HepG2 (cell line): ENCODE measurements around the gene RARG. TPM values are rescaled to one million over a fixed set of nuclear protein-coding genes. Genes with fewer than 3 reads are reported as not detected.

ENCODE experiments used
- ATF7-NPFF ChIP-seq: sonication (generic); formaldehyde crosslinking; IDR thresholded peaks from 2 replicates; pipeline ENCODE4 v1.8.1; 2023; ENCODE audit warnings: mild to moderate bottlenecking, low read depth, missing genetic modification reagents, moderate library complexity
- CENPX ChIP-seq: sonication (generic); formaldehyde crosslinking; IDR thresholded peaks from 2 replicates; pipeline ENCODE4 v1.9.0; 2021; ENCODE audit warnings: mild to moderate bottlenecking, missing genetic modification reagents, moderate library complexity
- EED ChIP-seq: sonication (generic); formaldehyde crosslinking; IDR thresholded peaks from 2 replicates; pipeline ENCODE4 v1.5.0; 2020; ENCODE audit warnings: mild to moderate bottlenecking, missing genetic modification reagents
- ESRRA ChIP-seq: sonication (generic); formaldehyde crosslinking; IDR thresholded peaks from 2 replicates; pipeline ENCODE4 v1.5.1; 2020; ENCODE audit warnings: mild to moderate bottlenecking, low read depth, missing genetic modification reagents
- EZH2 ChIP-seq: conservative IDR thresholded peaks from 2 replicates; pipeline ENCODE4 v1.6.1; 2012; ENCODE audit warnings: mild to moderate bottlenecking, low read depth, low read length, moderate library complexity
- FOXC1 ChIP-seq: sonication (generic); formaldehyde crosslinking; IDR thresholded peaks from 2 replicates; pipeline ENCODE4 v1.8.0; 2022; ENCODE audit warnings: mild to moderate bottlenecking, missing genetic modification reagents, borderline replicate concordance
- GLI4 ChIP-seq: sonication (generic); formaldehyde crosslinking; IDR thresholded peaks from 2 replicates; pipeline ENCODE4 v1.5.1; 2020; ENCODE audit warnings: missing genetic modification reagents, mild to moderate bottlenecking, moderate library complexity, borderline replicate concordance
- GZF1 ChIP-seq: sonication (generic); formaldehyde crosslinking; IDR thresholded peaks from 2 replicates; pipeline ENCODE4 v1.5.1; 2020; ENCODE audit warnings: mild to moderate bottlenecking, missing genetic modification reagents
- HNRNPK ChIP-seq: fragments of 200-400 bp; formaldehyde crosslinking; IDR thresholded peaks from 2 replicates; pipeline ENCODE4 v1.6.1; 2018; ENCODE audit warnings: low read length, low read depth, moderate library complexity, mild to moderate bottlenecking; ENCODE audit not compliant: poor library complexity, severe bottlenecking
- HOXA5 ChIP-seq: sonication (generic); formaldehyde crosslinking; IDR thresholded peaks from 2 replicates; pipeline ENCODE4 v1.4.0; 2020; ENCODE audit warnings: missing genetic modification reagents
- KAT8 ChIP-seq: IDR thresholded peaks from 2 replicates; pipeline ENCODE4 v1.6.1; 2016; ENCODE audit warnings: missing genetic modification reagents, missing compliant biosample characterization
- MATR3 ChIP-seq: sonication (generic); formaldehyde crosslinking; IDR thresholded peaks from 2 replicates; pipeline ENCODE4 v1.4.0; 2020; ENCODE audit warnings: missing genetic modification reagents
- POLR2AphosphoS2 ChIP-seq: IDR thresholded peaks from 2 replicates; pipeline ENCODE4 v1.6.1; 2011; ENCODE audit warnings: low read depth, low read length, improper control_type of control experiment
- PTBP1 ChIP-seq: fragments of 200-400 bp; formaldehyde crosslinking; IDR thresholded peaks from 2 replicates; pipeline ENCODE4 v1.6.1; 2018; ENCODE audit warnings: low read length, low read depth; ENCODE audit not compliant: poor library complexity, severe bottlenecking
- RORA ChIP-seq: sonication (generic); formaldehyde crosslinking; IDR thresholded peaks from 2 replicates; pipeline ENCODE4 v1.5.0; 2020; ENCODE audit warnings: mild to moderate bottlenecking, missing genetic modification reagents, moderate library complexity
- SP4 ChIP-seq: sonication (generic); formaldehyde crosslinking; IDR thresholded peaks from 2 replicates; pipeline ENCODE4 v1.8.1; 2023; ENCODE audit warnings: mild to moderate bottlenecking, missing genetic modification reagents
- ZFX ChIP-seq: sonication (generic); formaldehyde crosslinking; IDR thresholded peaks from 2 replicates; pipeline ENCODE4 v1.4.0; 2020; ENCODE audit warnings: mild to moderate bottlenecking, low read depth, missing genetic modification reagents, moderate library complexity
- ZNF326 ChIP-seq: sonication (generic); formaldehyde crosslinking; IDR thresholded peaks from 2 replicates; pipeline ENCODE4 v1.4.0; 2020; ENCODE audit warnings: missing genetic modification reagents, borderline replicate concordance
- ZNF432 ChIP-seq: sonication (generic); formaldehyde crosslinking; IDR thresholded peaks from 2 replicates; pipeline ENCODE4 v1.5.0; 2020; ENCODE audit warnings: missing genetic modification reagents, mild to moderate bottlenecking, borderline replicate concordance
- ZNF609 ChIP-seq: sonication (generic); formaldehyde crosslinking; IDR thresholded peaks from 2 replicates; pipeline ENCODE4 v1.4.0; 2020; ENCODE audit warnings: mild to moderate bottlenecking, missing genetic modification reagents, borderline replicate concordance
- ZNF672 ChIP-seq: sonication (generic); formaldehyde crosslinking; IDR thresholded peaks from 2 replicates; pipeline ENCODE4 v1.8.1; 2022; ENCODE audit warnings: missing genetic modification reagents
- ZNF724P ChIP-seq: sonication (generic); formaldehyde crosslinking; IDR thresholded peaks from 2 replicates; pipeline ENCODE4 v1.8.0; 2022; ENCODE audit warnings: missing genetic modification reagents, borderline replicate concordance
- ZNF761 ChIP-seq: sonication (generic); formaldehyde crosslinking; conservative IDR thresholded peaks from 2 replicates; pipeline ENCODE4 v1.4.0; 2020; ENCODE audit warnings: mild to moderate bottlenecking, missing genetic modification reagents
- ZNF850 ChIP-seq: sonication (generic); formaldehyde crosslinking; conservative IDR thresholded peaks from 2 replicates; pipeline ENCODE4 v1.9.0; 2021; ENCODE audit warnings: mild to moderate bottlenecking, missing genetic modification reagents
- polyA plus RNA-seq, 8 experiments: library from polyadenylated mRNA; depleted of rRNA in 3 of 8; stranded (reverse) in 7 of 8; unstranded in 1 of 8; fragments of >200 nt; fragmentation: Illumina TruSeq in 4 of 8; extraction: Trizol in 4 of 8; gene quantifications; 2 replicates each; pipeline versions ENCODE4 v1.2.1 to v1.2.3, GENCODE V29; 2011 to 2016; ENCODE audit warnings: low read depth in 4 of 8, missing spikeins in 1 of 8, mixed read lengths in 1 of 8; ENCODE audit not compliant: insufficient read depth in 1 of 8
- total RNA-seq, 5 experiments: library from RNA; depleted of rRNA; stranded (reverse); fragments of >200 nt; fragmentation: Illumina TruSeq; extraction: Trizol; gene quantifications; 2 replicates each; pipeline ENCODE4 v1.2.3, GENCODE V29; 2016; ENCODE audit warnings: low read depth in 1 of 5
- TF ChIP-seq, protein P1 (sequence below): sonication (generic); formaldehyde crosslinking; IDR thresholded peaks from 2 replicates; pipeline ENCODE4 v1.5.0; 2020; ENCODE audit warnings: missing genetic modification reagents, mild to moderate bottlenecking, borderline replicate concordance

RARG gene
- total and polyA plus RNA-seq, 2 of the 13 experiments (the other 11 are each of a cell fraction or from before 2014, with no cell fraction given), result 0.77 to 1.5 TPM

DNA sequence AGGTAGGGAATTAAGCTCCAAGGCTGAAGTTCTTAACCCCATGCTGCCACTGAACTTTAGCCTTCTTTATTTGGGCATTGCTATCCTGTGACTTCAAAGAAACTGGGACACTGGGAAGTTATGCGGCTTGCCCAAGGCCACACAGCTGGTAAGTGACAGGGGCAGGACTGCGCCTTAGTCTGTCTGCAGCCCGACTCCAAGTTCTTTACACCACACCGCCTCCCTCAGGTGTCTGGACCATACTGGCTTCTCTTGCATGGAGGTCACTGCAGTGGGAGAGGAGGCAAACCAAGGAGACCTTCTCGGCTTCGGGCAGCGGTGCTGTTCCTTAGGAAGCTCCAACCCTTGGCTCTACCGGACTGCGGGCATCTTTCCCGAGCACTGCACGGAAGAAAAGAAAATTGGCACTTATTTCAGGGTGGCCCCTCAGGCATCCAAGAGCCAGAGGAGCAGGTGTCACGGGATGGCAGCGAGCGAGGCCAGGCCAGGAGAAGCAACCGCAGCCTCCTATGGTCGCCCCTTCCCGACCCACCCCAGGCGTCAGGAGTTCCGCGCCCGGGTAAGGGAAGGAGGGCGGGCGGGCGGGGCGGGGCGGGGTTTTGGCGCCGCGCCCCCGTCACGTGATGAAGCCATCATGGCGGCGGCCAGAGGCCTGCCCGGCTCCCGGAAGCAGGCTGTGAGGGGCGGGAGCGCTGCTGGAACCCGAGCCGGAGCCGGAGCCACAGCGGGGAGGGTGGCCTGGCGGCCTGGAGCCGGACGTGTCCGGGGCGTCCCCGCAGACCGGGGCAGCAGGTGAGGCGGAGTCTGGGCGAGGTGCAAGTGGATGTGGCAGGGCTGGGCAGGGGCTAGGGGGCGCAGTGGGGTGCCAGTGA is 19.7 kb upstream of the RARG start (continued):
- TF ChIP-seq HNRNPK (no peak), EZH2 (no peak), ZNF724P (CRISPR knock-in tag) (no peak), ZNF432 (no peak), SP4 (CRISPR knock-in tag) (no peak), ZNF326 (no peak), ATF7-NPFF (CRISPR knock-in tag) (no peak; the same call in 1 of the 2 replicates), MATR3 (no peak), HOXA5 (peak; percentile 49), ZNF672 (no peak), CENPX (CRISPR knock-in tag) (no peak), ZNF609 (no peak), ZFX (peak; percentile 94), POLR2AphosphoS2 (no peak), ZNF761 (CRISPR knock-in tag) (no peak), FOXC1 (CRISPR knock-in tag) (no peak; the same call in 1 of the 2 replicates), KAT8 (CRISPR knock-in tag) (peak; percentile 95), GLI4 (no peak), ESRRA (no peak), GZF1 (no peak), PTBP1 (no peak), EED (CRISPR knock-in tag) (no peak), RORA (CRISPR knock-in tag) (no peak), ZNF850 (no peak; the same call in 1 of the 2 replicates)
- TF ChIP-seq, protein P1, sequence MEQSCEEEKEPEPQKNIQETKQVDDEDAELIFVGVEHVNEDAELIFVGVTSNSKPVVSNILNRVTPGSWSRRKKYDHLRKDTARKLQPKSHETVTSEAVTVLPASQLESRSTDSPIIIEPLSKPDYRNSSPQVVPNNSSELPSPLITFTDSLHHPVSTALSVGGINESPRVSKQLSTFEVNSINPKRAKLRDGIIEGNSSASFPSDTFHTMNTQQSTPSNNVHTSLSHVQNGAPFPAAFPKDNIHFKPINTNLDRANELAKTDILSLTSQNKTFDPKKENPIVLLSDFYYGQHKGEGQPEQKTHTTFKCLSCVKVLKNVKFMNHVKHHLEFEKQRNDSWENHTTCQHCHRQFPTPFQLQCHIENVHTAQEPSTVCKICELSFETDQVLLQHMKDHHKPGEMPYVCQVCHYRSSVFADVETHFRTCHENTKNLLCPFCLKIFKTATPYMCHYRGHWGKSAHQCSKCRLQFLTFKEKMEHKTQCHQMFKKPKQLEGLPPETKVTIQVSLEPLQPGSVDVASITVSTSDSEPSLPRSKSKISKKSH (CRISPR knock-in tag), result no peak
